Measurements from ENCODE around the gene ADRB2.

Gene ADRB2

DNA sequence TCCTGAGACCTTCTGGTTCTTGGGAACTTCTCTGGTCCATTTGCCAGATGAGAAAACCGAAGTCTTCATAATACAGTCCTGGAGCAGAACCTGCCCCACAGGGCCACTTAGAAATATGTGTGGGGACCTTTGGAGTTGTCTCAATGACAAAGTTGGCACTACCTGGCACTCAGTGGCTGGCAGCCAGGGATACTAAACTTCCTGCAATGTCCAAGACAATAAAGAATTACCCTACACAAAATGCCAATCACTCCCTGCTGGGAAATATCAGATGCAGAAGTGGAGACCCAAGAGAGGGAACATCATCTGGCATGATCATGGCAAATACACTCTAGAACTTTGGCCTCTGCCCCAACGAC is 29.6 kb downstream of the ADRB2 start:
- Histone ChIP-seq H3K27me3 (ENCODE audit: control insufficient read depth in 1 of 2, insufficient read depth in 2 of 2, low read length in 2 of 2) (no peaks in the 10 kb centered on the region), H3K27ac (ENCODE audit: low read length) (no peak overlapping the region), H3K4me3 (ENCODE audit: low read length in 2 of 2) (no peak overlapping the region), H3K36me3 (ENCODE audit: control insufficient read depth in 2 of 2, insufficient read depth in 2 of 2, low read length in 2 of 2) (no peaks in the 10 kb centered on the region), H3K9ac (ENCODE audit: low read length in 2 of 2) (no peak overlapping the region), H3K9me3 (ENCODE audit: control insufficient read depth in 2 of 2, low read length in 2 of 2) (no peaks in the 10 kb centered on the region), H3K4me1 (ENCODE audit: control insufficient read depth, insufficient read depth, low read length) (no peaks in the 10 kb centered on the region)

DNA sequence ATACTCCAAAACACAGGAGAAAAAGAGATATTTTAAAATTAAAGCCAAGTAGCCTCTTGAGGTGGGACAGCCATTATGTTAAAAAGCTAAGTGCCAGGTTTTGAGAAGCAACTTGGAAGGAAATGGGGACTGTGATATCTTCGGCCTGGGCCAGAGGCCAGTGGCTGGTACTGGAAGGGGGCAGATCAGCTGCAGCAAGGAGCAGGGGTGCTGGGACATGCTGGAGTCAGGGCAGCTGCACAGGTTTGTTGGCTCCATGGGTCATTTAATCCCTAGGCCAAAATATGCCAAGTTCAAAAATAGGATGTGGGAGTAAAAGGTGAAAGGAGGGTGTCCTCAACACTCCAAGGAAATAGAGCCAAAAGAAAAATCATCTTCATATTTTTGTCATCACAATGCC is 30.0 kb downstream of the ADRB2 start:
- Histone ChIP-seq H3K27ac (ENCODE audit: low read length) (no peak overlapping the region), H3K4me1 (ENCODE audit: control insufficient read depth, insufficient read depth, low read length) (no peaks in the 10 kb centered on the region), H3K27me3 (ENCODE audit: control insufficient read depth in 1 of 2, insufficient read depth in 2 of 2, low read length in 2 of 2) (no peaks in the 10 kb centered on the region), H3K9ac (ENCODE audit: low read length in 2 of 2) (no peak overlapping the region), H3K36me3 (ENCODE audit: control insufficient read depth in 2 of 2, insufficient read depth in 2 of 2, low read length in 2 of 2) (no peaks in the 10 kb centered on the region), H3K9me3 (ENCODE audit: control insufficient read depth in 2 of 2, low read length in 2 of 2) (no peaks in the 10 kb centered on the region), H3K4me3 (ENCODE audit: low read length in 2 of 2) (no peak overlapping the region)

DNA sequence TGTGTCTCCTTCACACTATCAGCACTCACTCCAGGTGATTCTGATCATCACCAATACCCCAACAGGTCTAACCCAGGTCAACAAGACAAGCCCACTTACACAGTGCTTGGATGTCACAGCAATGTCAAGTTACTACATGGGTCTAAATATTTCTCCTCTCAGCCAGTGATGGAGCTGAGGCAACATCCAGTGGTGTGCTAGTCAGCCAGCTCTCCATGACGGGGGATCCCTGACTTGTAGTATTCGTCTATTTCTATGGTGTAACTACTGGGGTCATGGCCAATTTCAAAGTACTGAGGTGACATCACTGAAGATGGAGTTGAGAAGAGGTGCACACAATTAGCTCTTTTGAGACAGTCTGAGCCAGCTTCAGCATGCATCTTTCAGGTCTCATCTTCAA is 31.1 kb downstream of the ADRB2 start:
- Histone ChIP-seq H3K36me3 (ENCODE audit: control insufficient read depth in 2 of 2, insufficient read depth in 2 of 2, low read length in 2 of 2) (no peaks in the 10 kb centered on the region), H3K4me3 (ENCODE audit: low read length in 2 of 2) (no peak overlapping the region), H3K4me1 (ENCODE audit: control insufficient read depth, insufficient read depth, low read length) (no peaks in the 10 kb centered on the region), H3K27ac (ENCODE audit: low read length) (no peak overlapping the region), H3K9ac (ENCODE audit: low read length in 2 of 2) (no peak overlapping the region), H3K9me3 (ENCODE audit: control insufficient read depth in 2 of 2, low read length in 2 of 2) (no peaks in the 10 kb centered on the region), H3K27me3 (ENCODE audit: control insufficient read depth in 1 of 2, insufficient read depth in 2 of 2, low read length in 2 of 2) (no peaks in the 10 kb centered on the region)

DNA sequence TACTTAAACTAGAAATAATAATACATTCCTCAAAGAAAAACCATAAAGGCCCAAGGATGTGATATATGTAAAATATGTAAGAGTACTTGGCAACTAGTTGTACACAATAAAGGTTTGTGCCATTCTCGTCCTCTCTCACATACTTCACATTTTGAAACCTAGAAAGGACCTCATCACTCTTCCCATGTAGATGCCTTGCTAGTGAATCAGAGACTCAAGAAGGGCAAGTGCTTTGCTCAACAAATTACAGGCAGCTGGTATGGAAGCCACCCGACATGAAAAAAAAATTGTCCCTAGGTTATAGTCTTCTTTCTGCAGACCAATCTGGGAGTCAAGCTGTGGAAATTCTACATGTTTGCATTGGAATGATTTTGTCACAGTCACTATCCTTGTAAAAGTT is 31.7 kb downstream of the ADRB2 start:
- Histone ChIP-seq H3K9ac (ENCODE audit: low read length in 2 of 2) (no peak overlapping the region), H3K4me3 (ENCODE audit: low read length in 2 of 2) (no peak overlapping the region), H3K4me1 (ENCODE audit: control insufficient read depth, insufficient read depth, low read length) (no peaks in the 10 kb centered on the region), H3K36me3 (ENCODE audit: control insufficient read depth in 2 of 2, insufficient read depth in 2 of 2, low read length in 2 of 2) (no peaks in the 10 kb centered on the region), H3K27ac (ENCODE audit: low read length) (no peak overlapping the region), H3K27me3 (ENCODE audit: control insufficient read depth in 1 of 2, insufficient read depth in 2 of 2, low read length in 2 of 2) (no peaks in the 10 kb centered on the region), H3K9me3 (ENCODE audit: control insufficient read depth in 2 of 2, low read length in 2 of 2) (no peaks in the 10 kb centered on the region)

DNA sequence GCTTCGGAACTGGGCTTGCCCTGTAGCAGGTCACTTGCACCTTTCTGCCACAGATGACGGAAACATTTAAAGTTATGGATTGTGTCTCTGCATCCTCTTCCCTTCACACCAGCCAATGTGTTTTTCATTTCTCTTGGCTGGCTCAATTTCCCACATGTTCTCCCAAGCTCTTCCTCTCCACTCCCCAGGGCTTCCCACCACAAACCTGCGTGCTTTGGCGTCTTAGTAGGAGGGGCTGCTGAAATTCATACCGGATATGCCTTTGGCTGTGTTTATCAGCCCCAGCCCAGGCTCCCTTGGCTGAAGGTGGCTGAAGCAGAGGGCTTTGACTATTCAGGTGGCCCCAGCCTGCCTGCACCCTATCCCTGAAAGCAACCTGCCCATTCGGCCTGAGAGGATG is 32.1 kb downstream of the ADRB2 start:
- H3K27me3 ChIP-seq (ENCODE audit: control insufficient read depth in 1 of 2, insufficient read depth in 2 of 2, low read length in 2 of 2), result no peaks in the 10 kb centered on the region
- H3K4me3 ChIP-seq (ENCODE audit: low read length in 2 of 2), result no peak overlapping the region
- no peak overlapping the region for H3K9ac ChIP-seq (ENCODE audit: low read length in 2 of 2)
- no peaks in the 10 kb centered on the region for H3K9me3 ChIP-seq (ENCODE audit: control insufficient read depth in 2 of 2, low read length in 2 of 2)
- H3K4me1 ChIP-seq (ENCODE audit: control insufficient read depth, insufficient read depth, low read length), result no peaks in the 10 kb centered on the region
- H3K36me3 ChIP-seq (ENCODE audit: control insufficient read depth in 2 of 2, insufficient read depth in 2 of 2, low read length in 2 of 2), result no peaks in the 10 kb centered on the region
- H3K27ac ChIP-seq (ENCODE audit: low read length), result no peak overlapping the region

DNA sequence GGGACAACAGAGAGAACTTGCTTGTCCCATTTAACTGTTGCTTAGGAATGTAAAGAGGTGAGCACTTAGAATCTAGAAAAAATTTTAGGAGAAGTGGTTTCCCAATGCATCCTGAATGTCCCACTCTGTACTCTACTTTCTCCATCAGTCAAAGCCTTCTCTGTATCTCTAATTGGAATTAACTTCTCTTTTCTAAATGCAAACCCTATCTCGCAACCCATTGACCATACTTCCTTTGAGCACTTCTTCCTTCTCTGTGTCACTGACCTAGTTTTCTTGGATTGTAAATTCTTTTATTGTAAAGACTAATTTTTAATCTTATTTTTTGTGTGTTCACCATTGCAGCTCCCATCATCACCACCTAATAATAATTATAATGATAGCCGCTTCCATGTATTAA is 33.3 kb downstream of the ADRB2 start:
- H3K36me3 ChIP-seq (ENCODE audit: control insufficient read depth in 2 of 2, insufficient read depth in 2 of 2, low read length in 2 of 2), result no peaks in the 10 kb centered on the region
- no peaks in the 10 kb centered on the region for H3K27me3 ChIP-seq (ENCODE audit: control insufficient read depth in 1 of 2, insufficient read depth in 2 of 2, low read length in 2 of 2)
- H3K4me1 ChIP-seq (ENCODE audit: control insufficient read depth, insufficient read depth, low read length), result peaks cover 7% of the 10 kb centered on the region
- no peak overlapping the region for H3K9ac ChIP-seq (ENCODE audit: low read length in 2 of 2)
- no peak overlapping the region for H3K4me3 ChIP-seq (ENCODE audit: low read length in 2 of 2)
- no peak overlapping the region for H3K27ac ChIP-seq (ENCODE audit: low read length)
- no peaks in the 10 kb centered on the region for H3K9me3 ChIP-seq (ENCODE audit: control insufficient read depth in 2 of 2, low read length in 2 of 2)

DNA sequence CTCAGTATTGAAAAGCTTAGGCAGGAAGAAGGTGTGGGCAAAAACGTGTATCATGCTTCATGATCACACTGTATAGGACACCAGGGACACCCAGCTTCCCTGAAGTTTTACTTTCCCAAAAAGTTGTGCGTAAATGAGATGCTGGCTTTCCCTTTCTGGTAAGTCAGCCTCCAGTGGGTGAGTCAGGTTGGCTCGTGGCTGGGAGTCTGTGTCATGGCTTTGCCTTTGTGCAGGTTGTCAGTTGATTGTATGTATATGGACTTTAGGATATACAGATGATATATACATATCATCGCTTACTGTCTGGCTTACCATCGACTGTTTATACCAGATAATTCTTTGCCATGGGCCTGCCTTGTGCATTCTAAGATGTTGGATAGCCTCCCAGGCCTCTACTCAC is 34.2 kb downstream of the ADRB2 start:
- no peaks in the 10 kb centered on the region for H3K9me3 ChIP-seq (ENCODE audit: control insufficient read depth in 2 of 2, low read length in 2 of 2)
- no peaks in the 10 kb centered on the region for H3K36me3 ChIP-seq (ENCODE audit: control insufficient read depth in 2 of 2, insufficient read depth in 2 of 2, low read length in 2 of 2)
- H3K4me1 ChIP-seq (ENCODE audit: control insufficient read depth, insufficient read depth, low read length), result peaks cover 7% of the 10 kb centered on the region
- H3K9ac ChIP-seq (ENCODE audit: low read length in 2 of 2), result no peak overlapping the region
- H3K27me3 ChIP-seq (ENCODE audit: control insufficient read depth in 1 of 2, insufficient read depth in 2 of 2, low read length in 2 of 2), result no peaks in the 10 kb centered on the region
- no peak overlapping the region for H3K4me3 ChIP-seq (ENCODE audit: low read length in 2 of 2)
- H3K27ac ChIP-seq (ENCODE audit: low read length), result no peak overlapping the region

DNA sequence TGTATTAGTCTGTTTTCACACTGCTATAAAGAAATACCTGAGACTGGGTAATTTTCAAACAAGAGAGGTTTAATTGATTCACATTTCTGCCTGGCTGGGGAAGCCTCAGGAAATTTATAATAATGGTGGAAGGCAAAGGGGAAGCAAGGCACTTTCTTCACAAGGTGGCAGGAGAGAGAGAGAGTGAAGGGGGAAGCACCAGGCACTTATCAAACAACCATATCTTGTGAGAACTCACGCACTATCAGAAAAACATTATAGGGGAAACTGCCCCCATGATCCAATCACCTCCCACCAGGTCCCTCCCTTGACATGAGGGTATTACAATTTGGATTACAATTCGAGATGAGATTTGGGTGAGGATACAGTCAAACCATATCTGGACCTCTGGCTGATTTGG is 34.7 kb downstream of the ADRB2 start:
- Histone ChIP-seq H3K4me3 (ENCODE audit: low read length in 2 of 2) (no peak overlapping the region), H3K27me3 (ENCODE audit: control insufficient read depth in 1 of 2, insufficient read depth in 2 of 2, low read length in 2 of 2) (no peaks in the 10 kb centered on the region), H3K36me3 (ENCODE audit: control insufficient read depth in 2 of 2, insufficient read depth in 2 of 2, low read length in 2 of 2) (no peaks in the 10 kb centered on the region), H3K27ac (ENCODE audit: low read length) (no peak overlapping the region), H3K9me3 (ENCODE audit: control insufficient read depth in 2 of 2, low read length in 2 of 2) (no peaks in the 10 kb centered on the region), H3K9ac (ENCODE audit: low read length in 2 of 2) (no peak overlapping the region), H3K4me1 (ENCODE audit: control insufficient read depth, insufficient read depth, low read length) (peaks cover 7% of the 10 kb centered on the region)

DNA sequence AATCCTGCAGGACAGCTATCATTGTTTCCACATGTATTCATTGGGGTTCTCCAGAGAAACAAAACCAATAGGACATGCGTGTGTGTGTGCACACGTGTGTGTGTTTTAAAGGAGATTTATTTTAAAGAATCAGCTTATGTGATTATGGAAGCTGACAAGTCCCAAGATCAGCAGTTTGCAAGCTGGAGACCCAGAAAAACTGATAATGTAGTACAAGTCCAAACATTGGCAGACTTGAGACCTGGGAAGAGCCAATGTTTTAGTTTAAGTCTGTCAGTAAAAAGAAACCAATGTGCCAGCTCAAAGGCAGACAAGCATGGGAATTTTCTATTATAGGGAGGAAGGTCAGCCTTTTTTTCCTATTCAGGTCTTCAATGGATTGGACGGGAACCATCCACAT is 35.3 kb downstream of the ADRB2 start:
- H3K9me3 ChIP-seq (ENCODE audit: control insufficient read depth in 2 of 2, low read length in 2 of 2), result no peaks in the 10 kb centered on the region
- H3K27ac ChIP-seq (ENCODE audit: low read length), result no peak overlapping the region
- H3K36me3 ChIP-seq (ENCODE audit: control insufficient read depth in 2 of 2, insufficient read depth in 2 of 2, low read length in 2 of 2), result no peaks in the 10 kb centered on the region
- no peaks in the 10 kb centered on the region for H3K27me3 ChIP-seq (ENCODE audit: control insufficient read depth in 1 of 2, insufficient read depth in 2 of 2, low read length in 2 of 2)
- no peak overlapping the region for H3K4me3 ChIP-seq (ENCODE audit: low read length in 2 of 2)
- no peak overlapping the region for H3K9ac ChIP-seq (ENCODE audit: low read length in 2 of 2)
- H3K4me1 ChIP-seq (ENCODE audit: control insufficient read depth, insufficient read depth, low read length), result peaks cover 7% of the 10 kb centered on the region

DNA sequence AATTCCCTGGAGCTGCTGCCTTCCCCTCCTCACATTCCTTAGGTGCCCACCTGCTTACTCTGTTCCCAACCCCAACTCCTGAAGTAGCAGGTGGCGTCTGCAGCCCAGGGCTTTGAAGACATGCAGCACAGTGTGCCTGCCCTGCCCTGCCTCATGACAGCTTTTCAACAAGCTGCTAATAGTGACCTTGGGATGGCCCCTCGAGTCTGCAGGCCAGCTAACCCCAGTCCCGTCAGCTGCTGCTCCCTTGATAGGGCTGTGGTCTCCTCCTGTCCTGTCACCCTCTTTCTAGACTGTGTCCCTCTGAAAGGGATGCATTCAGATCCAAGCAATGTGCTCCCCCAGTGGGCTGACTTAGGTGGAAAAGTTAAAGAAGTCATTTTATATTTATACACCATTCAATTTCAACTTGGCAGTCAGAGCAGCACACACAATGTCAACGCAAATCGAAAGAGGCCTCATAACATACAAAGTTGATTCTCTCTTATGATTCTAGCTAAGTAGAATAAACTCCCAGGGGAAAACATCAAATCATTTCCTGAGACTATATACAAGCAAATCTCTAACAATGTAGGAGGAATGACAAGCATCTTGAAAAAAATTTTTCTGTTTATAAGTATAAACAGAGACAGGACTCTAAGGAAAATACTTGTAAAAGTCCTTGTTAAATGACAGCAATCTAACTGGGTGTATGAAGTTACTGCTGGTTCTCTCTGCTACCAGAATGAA is 37.9 kb downstream of the ADRB2 start:
- H3K4me3 ChIP-seq (ENCODE audit: low read length in 2 of 2), result peak overlapping the region in 1 of 2 donors; percentile 44
- H3K27me3 ChIP-seq (ENCODE audit: control insufficient read depth in 1 of 2, insufficient read depth in 2 of 2, low read length in 2 of 2), result no peaks in the 10 kb centered on the region
- H3K27ac ChIP-seq (ENCODE audit: low read length), result no peak overlapping the region
- peaks cover 12% of the 10 kb centered on the region for H3K4me1 ChIP-seq (ENCODE audit: control insufficient read depth, insufficient read depth, low read length)
- H3K36me3 ChIP-seq (ENCODE audit: control insufficient read depth in 2 of 2, insufficient read depth in 2 of 2, low read length in 2 of 2), result no peaks in the 10 kb centered on the region
- H3K9me3 ChIP-seq (ENCODE audit: control insufficient read depth in 2 of 2, low read length in 2 of 2), result no peaks in the 10 kb centered on the region
- no peak overlapping the region for H3K9ac ChIP-seq (ENCODE audit: low read length in 2 of 2)

DNA sequence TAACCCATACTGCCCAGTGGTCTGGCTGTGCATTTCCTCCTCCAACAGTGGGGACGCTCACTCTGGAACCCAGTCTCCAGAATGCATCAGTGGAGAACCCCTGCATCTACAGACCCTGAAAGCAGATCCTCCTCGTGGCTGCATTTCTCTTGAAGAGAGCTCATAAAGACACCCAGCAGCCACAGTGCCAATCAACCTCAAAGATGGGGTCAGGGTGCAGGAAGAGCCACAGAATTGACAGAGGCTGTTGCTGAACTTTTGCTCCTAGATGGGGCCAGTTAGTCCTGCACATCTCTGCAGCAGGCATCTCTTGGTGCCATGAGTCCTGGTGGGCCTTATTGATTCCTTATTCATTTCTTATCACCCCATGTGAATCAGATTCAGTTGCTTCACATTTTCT is 39.6 kb downstream of the ADRB2 start:
- H3K27me3 ChIP-seq (ENCODE audit: control insufficient read depth in 1 of 2, insufficient read depth in 2 of 2, low read length in 2 of 2), result no peaks in the 10 kb centered on the region
- H3K4me3 ChIP-seq (ENCODE audit: low read length in 2 of 2), result no peak overlapping the region
- H3K9me3 ChIP-seq (ENCODE audit: control insufficient read depth in 2 of 2, low read length in 2 of 2), result no peaks in the 10 kb centered on the region
- H3K27ac ChIP-seq (ENCODE audit: low read length), result no peak overlapping the region
- no peak overlapping the region for H3K9ac ChIP-seq (ENCODE audit: low read length in 2 of 2)
- H3K36me3 ChIP-seq (ENCODE audit: control insufficient read depth in 2 of 2, insufficient read depth in 2 of 2, low read length in 2 of 2), result no peaks in the 10 kb centered on the region
- peaks cover 12% of the 10 kb centered on the region for H3K4me1 ChIP-seq (ENCODE audit: control insufficient read depth, insufficient read depth, low read length)
